ENCODE data around the gene KRTAP4-16.
"Not testable (repeated sequence)": the region's sequence is repeated elsewhere in the genome, so short reads cannot be mapped to it uniquely, and the experiment has no call there.

The KRTAP4-16 gene

DNA sequence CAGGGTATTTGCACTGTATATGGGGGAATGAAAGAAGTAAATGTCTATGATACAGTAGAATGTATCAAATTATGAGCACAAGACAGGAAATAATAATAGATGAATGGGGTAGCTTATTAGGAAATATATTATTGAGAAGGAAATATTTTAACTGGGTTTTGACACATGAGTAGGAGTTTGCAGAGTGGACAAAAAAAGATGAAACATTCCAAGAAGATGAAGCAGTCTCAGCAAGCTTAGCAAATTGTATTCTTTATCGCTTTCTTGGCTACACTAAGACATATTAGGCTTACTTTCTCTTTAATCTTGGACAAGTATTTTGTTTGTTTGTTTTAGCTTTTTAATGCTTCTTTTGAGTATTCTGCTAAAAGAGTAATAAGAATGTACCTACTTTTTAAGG, 1.9 kb upstream of the KRTAP4-16 start:
- Mint-ChIP-seq H3K4me3 (no peak overlapping the region), H3K27ac (no peak overlapping the region), H3K4me1 (no peaks in the 10 kb centered on the region), H3K27me3 (ENCODE audit: low read depth, poor library complexity) (peaks cover 4% of the 10 kb centered on the region), H3K9me3 (no peaks in the 10 kb centered on the region), H3K36me3 (ENCODE audit: low read depth) (no peaks in the 10 kb centered on the region)
- DNase-seq: no peak
- TF ChIP-seq, protein P1, sequence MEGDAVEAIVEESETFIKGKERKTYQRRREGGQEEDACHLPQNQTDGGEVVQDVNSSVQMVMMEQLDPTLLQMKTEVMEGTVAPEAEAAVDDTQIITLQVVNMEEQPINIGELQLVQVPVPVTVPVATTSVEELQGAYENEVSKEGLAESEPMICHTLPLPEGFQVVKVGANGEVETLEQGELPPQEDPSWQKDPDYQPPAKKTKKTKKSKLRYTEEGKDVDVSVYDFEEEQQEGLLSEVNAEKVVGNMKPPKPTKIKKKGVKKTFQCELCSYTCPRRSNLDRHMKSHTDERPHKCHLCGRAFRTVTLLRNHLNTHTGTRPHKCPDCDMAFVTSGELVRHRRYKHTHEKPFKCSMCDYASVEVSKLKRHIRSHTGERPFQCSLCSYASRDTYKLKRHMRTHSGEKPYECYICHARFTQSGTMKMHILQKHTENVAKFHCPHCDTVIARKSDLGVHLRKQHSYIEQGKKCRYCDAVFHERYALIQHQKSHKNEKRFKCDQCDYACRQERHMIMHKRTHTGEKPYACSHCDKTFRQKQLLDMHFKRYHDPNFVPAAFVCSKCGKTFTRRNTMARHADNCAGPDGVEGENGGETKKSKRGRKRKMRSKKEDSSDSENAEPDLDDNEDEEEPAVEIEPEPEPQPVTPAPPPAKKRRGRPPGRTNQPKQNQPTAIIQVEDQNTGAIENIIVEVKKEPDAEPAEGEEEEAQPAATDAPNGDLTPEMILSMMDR (IDR thresholded peaks at IDR 0.05): no peak

DNA sequence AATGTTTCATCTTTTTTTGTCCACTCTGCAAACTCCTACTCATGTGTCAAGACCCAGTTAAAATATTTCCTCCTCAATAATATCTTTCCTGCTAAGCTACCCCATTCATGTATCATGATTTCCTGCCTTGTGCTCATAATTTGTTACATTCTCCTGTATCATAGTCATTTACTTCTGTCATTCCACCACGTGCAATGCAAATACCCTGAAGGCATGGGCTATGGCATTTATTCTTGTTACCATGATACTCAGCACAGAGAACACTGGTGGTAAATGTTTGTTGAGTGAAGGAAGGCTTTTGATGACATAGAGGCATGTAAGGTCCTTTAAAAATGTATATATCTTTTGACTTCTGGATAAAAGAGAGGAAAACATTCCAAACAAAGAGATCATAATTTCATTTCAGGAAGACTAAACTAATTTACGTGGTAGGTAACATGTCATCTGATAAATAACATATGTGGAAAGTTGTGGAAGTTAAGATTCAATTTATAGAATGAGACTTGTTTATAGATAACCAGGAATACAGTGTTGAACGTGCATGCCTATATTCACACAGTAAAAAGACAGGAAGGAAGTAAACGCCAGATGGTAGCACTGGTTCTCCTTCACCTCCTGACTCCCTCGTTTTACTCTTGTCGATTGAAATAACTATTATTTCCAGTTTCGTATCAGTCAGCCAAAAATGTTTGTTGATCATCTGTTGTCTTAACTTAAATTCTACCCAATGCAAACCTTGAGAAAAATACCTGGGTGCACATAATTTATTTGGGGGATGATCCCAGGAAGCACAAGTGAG, 2.1 kb downstream of the KRTAP4-16 start:
- not testable (repeated sequence) for H3K4me3 Mint-ChIP-seq; H3K27ac Mint-ChIP-seq; H3K4me1 Mint-ChIP-seq; H3K9me3 Mint-ChIP-seq; H3K36me3 Mint-ChIP-seq (ENCODE audit: low read depth); DNase-seq
- peaks cover 15% of the 10 kb centered on the region for H3K27me3 Mint-ChIP-seq (ENCODE audit: low read depth, poor library complexity)

DNA sequence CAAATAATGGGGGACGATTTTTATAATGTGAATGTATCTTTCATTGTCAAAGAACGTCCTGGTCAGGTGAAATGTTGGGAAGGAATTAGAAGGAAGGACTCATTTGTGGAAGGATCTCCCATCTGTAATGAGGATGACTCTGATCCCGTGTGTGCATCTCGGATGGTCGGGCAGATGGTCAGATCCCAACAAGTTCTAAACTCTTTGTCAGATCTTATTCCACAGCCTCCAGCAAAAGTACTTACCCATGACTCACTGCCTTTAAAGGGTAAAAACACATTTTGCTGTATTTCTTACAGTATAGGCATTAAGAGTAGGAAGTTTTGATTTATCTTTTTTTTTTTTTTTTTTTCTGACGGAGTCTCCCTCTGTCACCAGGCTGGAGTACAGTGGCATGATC, 3.5 kb downstream of the KRTAP4-16 start:
- H3K4me3 Mint-ChIP-seq: no peak overlapping the region
- H3K27me3 Mint-ChIP-seq (ENCODE audit: low read depth, poor library complexity): peaks cover 12% of the 10 kb centered on the region
- TF ChIP-seq, protein P1 (IDR thresholded peaks at IDR 0.05): no peak
- H3K4me1 Mint-ChIP-seq: no peaks in the 10 kb centered on the region
- H3K36me3 Mint-ChIP-seq (ENCODE audit: low read depth): no peaks in the 10 kb centered on the region
- peaks cover 5% of the 10 kb centered on the region for H3K9me3 Mint-ChIP-seq
- H3K27ac Mint-ChIP-seq: no peak overlapping the region
- no peak for DNase-seq

DNA sequence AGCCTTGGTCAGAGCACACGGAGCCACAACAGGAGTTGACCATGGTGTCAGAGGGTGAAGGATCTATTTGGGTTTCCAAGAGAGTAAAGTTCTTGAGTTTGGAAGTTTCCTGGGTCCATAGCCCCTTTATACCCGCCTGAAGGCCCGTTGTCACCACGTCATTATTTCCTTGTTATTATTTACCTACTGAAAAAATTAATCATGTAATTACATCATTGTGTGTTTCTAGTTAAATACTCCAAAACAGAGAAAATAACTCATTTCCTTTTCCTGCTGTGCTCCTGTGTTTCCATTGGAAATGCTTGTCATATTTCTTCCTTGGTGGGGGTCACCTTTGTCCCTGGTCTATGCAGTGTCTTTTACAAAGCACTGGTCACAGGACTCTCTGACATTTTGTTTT, 4.0 kb downstream of the KRTAP4-16 start, which contains the start of gene KRTAP4-8:
KRTAP4-8 (minus strand) TSS at position 101 of the 400 bp plus-strand sequence; CDS start at position 43, 58 bp downstream.
- Mint-ChIP-seq H3K4me1 (no peaks in the 10 kb centered on the region), H3K27me3 (ENCODE audit: low read depth, poor library complexity) (peaks cover 12% of the 10 kb centered on the region), H3K27ac (no peak within 1 kb of the TSS), H3K9me3 (peaks cover 8% of the 10 kb centered on the region), H3K36me3 (ENCODE audit: low read depth) (no peaks in the 10 kb centered on the region), H3K4me3 (no peak within 1 kb of the TSS)
- TF ChIP-seq, protein P1 (IDR thresholded peaks at IDR 0.05): no peak
- DNase-seq: no peak

DNA sequence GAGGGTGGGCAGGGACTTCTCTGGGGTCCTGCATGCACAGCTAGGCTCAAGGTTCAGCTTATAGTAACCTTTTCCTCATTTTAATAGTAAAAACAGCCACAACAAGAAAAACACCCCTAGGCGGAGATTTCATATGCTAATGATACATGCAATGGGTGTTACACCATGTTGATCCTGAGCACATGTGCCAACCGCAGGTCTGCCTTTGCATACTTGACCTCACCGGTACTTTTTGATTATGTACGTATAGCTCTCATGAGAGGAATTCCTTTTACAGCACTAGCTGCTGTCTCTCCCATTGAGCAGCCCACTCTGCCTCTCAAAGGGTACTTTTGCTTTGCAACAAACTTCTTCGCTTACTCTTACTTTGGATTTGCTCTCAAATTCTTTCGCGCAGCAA, 6.0 kb downstream of the KRTAP4-16 start:
- TF ChIP-seq, protein P1 (IDR thresholded peaks at IDR 0.05): no peak
- Mint-ChIP-seq H3K4me1 (no peaks in the 10 kb centered on the region), H3K36me3 (ENCODE audit: low read depth) (no peaks in the 10 kb centered on the region), H3K4me3 (no peak overlapping the region), H3K9me3 (peaks cover 21% of the 10 kb centered on the region), H3K27ac (no peak overlapping the region), H3K27me3 (ENCODE audit: low read depth, poor library complexity) (peaks cover 12% of the 10 kb centered on the region)
- no peak for DNase-seq

DNA sequence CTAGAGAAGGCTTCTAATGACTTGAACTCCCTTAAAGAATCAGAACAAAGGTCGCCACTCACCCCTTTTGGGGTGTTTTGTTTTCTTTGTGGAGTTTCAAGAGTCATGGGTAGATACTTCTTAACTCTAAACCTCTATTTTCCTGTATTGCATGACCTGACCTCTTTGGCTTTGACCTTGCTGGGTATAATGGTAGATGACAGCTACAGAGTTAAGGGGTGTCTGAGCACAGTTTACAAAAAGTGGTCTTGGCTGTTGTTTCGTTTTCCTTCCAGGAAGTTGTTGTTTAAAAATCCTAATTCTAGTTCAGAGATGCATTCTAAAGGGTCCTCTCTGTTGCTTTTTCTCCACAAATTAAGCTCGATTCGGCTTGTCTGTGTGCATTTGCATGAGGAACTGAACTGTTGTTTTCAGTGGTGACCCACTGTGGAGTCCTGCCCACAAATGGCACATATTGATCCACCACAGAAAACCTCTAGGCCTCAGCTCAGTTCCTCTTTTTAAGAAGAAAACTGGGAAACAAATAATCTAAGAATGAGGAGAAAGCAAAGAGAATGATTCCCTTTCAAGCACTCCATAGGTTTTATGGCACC, 13.2 kb downstream of the KRTAP4-16 start:
- H3K9me3 Mint-ChIP-seq: peaks cover 19% of the 10 kb centered on the region
- not testable (repeated sequence) for DNase-seq; H3K36me3 Mint-ChIP-seq (ENCODE audit: low read depth); H3K27ac Mint-ChIP-seq; H3K4me3 Mint-ChIP-seq; H3K4me1 Mint-ChIP-seq; H3K27me3 Mint-ChIP-seq (ENCODE audit: low read depth, poor library complexity)

DNA sequence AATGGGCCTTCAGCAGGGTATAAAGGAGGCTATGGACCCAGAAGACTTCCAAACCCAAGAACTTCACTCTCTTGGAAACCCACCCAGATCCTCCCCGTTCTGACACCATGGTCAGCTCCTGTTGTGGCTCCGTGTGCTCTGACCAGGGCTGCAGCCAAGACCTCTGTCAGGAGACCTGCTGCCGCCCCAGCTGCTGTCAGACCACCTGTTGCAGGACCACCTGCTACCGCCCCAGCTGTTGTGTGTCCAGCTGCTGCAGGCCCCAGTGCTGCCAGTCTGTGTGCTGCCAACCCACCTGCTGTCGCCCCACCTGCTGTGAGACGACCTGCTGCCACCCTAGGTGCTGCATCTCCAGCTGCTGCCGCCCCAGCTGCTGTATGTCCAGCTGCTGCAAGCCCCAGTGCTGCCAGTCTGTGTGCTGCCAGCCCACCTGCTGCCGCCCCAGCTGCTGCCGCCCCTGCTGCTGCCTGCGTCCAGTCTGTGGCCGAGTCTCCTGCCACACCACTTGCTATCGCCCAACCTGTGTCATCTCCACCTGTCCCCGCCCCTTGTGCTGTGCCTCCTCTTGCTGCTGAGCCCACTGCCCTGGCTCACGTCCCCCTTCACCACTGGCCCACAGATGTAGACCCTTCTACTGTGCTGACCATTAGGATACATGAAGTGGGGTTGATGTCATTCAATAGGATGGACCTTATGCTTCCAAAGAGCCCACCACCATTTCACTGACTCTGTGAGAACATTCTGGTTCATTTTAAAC, 17.7 kb downstream of the KRTAP4-16 start, which contains the start of gene KRTAP4-7:
KRTAP4-7 (plus strand) TSS at position 51 of the 757 bp plus-strand sequence; CDS start at position 108, 57 bp downstream.
- H3K27me3 Mint-ChIP-seq (ENCODE audit: low read depth, poor library complexity); H3K4me1 Mint-ChIP-seq; H3K36me3 Mint-ChIP-seq (ENCODE audit: low read depth); DNase-seq; H3K9me3 Mint-ChIP-seq; H3K27ac Mint-ChIP-seq; H3K4me3 Mint-ChIP-seq: not testable (repeated sequence)

DNA sequence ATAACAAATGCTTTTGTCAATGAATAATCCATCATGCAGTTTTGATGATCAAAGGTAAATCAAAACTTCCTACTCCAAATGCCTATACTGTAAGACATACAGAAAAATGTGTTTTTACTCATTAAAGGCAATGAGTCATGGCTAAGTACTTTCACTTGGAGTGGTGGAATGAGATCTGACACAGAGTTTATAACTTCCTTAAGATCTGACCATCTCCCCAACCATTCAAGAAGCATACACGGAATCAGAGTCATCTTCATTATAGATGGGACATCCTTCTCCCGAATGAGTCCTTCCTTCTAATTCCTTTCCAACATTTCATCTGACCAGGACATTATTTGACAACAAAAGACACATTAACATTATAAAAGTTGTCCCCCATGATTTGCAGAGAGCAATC, 18.6 kb downstream of the KRTAP4-16 start:
- not testable (repeated sequence) for H3K27ac Mint-ChIP-seq; H3K9me3 Mint-ChIP-seq; H3K4me1 Mint-ChIP-seq; H3K4me3 Mint-ChIP-seq; H3K27me3 Mint-ChIP-seq (ENCODE audit: low read depth, poor library complexity); H3K36me3 Mint-ChIP-seq (ENCODE audit: low read depth); DNase-seq
